Fibroblast of skin of scalp (primary cell): ENCODE data around the gene PHF21B.

ENCODE experiments used
- DNase-seq: peaks from one replicate; pipeline ENCODE4 v3.0.0-alpha.2; 2013

PHF21B gene

DNA sequence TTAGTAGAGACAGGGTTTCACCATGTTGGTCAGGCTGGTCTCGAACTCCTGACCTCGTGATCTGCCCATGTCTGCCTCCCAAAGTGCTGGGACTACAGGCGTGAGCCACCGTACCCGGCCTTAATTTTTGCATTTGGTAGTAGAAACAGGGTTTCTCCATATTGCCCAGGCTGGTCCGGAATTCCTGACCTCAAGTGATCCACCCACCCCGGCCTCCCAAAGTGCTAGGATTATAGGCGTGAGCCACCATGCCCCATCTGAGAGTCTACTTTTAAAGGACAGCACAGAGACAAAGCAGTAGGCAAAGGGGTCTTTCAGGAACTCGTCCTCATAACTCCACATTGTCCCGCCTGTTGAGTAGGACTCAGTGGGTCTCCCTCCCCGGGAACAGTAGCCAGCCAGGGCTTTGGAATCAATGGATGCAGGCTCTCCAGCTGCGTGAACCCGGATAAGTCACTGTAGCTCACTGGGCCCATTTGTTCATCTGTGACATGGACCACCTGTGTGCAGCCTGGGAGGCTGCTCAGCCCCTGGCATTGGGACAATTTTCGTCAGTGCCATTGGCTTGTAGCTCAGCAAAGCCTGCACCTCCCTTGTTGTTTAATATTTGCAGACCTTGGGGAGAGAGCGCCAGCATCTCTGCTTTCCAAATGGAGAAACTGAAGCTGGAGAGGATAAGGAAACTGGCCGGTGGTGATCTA is 171.3 kb downstream of the PHF21B start:
- no peak for DNase-seq

DNA sequence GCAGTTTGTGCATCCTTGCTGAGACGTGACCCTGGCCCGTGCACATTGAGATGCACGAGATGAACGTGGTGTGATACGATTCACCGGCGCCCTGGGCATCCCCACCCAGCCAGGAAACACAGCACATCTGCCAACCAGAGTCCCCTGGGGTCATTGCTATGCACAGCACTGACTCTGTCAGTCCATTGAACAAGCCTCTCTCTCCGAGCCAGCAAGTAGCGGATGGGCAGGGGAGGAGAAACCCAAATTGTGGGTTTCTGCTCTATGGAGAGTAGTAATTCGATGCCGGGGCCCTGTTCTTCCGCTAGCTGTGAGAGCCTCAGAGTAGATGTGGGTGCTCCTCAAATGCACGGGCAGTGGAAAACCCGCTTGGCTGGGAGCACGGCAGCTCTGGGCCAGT is 172.3 kb downstream of the PHF21B start:
- peak; percentile 4 for DNase-seq

- DNase-seq = no peak
These were observed 175.7 kb downstream of the PHF21B start for GRCh38 chr22:44834065-44834464.

DNA sequence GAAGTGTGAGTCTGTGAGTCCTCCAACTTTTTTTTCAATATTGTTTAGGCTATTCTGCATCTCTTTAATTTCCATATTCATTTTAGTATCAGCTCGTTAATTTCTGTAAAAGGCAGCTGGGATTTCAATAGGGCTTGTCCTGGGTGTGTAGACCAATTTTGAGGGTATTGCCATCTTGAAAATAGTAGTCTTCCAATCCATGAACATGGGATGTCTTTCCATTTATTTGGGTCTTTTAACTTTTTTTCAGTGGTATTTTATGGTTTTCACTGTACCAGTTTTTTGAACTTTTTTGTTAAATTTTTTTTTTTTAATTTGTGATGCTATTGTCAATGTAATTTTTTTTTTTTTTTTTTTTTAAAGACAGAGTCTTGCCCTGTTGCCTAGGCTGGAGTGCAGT is 177.9 kb downstream of the PHF21B start:
- no peak for DNase-seq
